ENCODE data around the gene PHYHIPL.

DNA sequence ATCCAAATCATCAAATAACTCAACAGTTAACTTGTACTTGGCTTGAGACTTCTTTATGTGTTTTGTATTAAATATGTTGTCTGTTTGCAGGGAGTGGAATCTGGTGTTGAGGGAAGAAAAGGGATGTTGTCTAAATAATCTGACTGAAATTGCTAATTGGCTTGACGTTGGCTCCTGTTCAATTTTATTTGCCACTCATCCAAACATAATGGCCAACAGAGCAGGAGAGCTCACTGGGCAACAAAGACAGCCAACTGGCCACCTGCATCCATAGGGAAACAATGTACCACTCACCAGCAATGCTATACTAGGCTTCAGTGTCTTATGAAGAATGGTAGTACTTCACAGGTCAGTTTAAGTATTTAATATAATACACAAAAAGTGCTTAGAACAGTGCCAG, 105.4 kb downstream of the PHYHIPL start:
- no peak for TF ChIP-seq EZH2 (IDR thresholded peaks at IDR 0.05; ENCODE audit: low read length, missing control alignments)
- TF ChIP-seq, protein P1, sequence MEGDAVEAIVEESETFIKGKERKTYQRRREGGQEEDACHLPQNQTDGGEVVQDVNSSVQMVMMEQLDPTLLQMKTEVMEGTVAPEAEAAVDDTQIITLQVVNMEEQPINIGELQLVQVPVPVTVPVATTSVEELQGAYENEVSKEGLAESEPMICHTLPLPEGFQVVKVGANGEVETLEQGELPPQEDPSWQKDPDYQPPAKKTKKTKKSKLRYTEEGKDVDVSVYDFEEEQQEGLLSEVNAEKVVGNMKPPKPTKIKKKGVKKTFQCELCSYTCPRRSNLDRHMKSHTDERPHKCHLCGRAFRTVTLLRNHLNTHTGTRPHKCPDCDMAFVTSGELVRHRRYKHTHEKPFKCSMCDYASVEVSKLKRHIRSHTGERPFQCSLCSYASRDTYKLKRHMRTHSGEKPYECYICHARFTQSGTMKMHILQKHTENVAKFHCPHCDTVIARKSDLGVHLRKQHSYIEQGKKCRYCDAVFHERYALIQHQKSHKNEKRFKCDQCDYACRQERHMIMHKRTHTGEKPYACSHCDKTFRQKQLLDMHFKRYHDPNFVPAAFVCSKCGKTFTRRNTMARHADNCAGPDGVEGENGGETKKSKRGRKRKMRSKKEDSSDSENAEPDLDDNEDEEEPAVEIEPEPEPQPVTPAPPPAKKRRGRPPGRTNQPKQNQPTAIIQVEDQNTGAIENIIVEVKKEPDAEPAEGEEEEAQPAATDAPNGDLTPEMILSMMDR (conservative IDR thresholded peaks at IDR 0.05 in 1 of 2, IDR thresholded peaks at IDR 0.05 in 1 of 2; ENCODE audit: low read depth in 1 of 2, low read length in 2 of 2), result no peak

All from fibroblast of lung (primary cell).